PC-9 (cell line): ENCODE measurements around the gene CNPY3. TPM values are rescaled to one million over a fixed set of nuclear protein-coding genes. Genes with fewer than 3 reads are reported as not detected.
"Not testable (repeated sequence)": the region's sequence is repeated elsewhere in the genome, so short reads cannot be mapped to it uniquely, and the experiment has no call there.

Experiments used
- BruUV-seq: library from RNA; stranded (reverse); fragments of 400-500 nt; replicated peaks from 2 replicates; lab custom pipeline; 2021; lab: Mats Ljungman, UMichigan
- CTCF ChIA-PET: fragments of 300-600 bp; sonication (Branson Sonifier 250); formaldehyde crosslinking; loops from one replicate; lab custom pipeline; 2022; ENCODE audit warnings: antibody characterized with exemption; lab: Charles Lee
- POLR2A ChIA-PET: fragments of 300-600 bp; sonication (Branson Sonifier 250); formaldehyde crosslinking; loops from one replicate; lab custom pipeline; 2022; ENCODE audit warnings: antibody characterized with exemption; ENCODE audit not compliant: unreplicated experiment; lab: Charles Lee
- DNase-seq, 2 experiments: peaks; one replicate each; pipeline versions ENCODE4 v3.0.0 to v3.0.0-alpha.2; 2015 to 2022; ENCODE audit warnings: mixed read lengths in 1 of 2
- H2AFZ ChIP-seq: fragments of 200-600 bp; sonication (generic); 2 replicates; pipeline ENCODE4 v1.8.1; 2017; ENCODE audit warnings: antibody characterized with exemption
- H3F3A ChIP-seq: fragments of 200-600 bp; sonication (generic); 2 replicates; pipeline ENCODE4 v1.8.1; 2017; ENCODE audit warnings: antibody characterized with exemption, mild to moderate bottlenecking, low read depth; ENCODE audit not compliant: insufficient read depth
- H3K27ac ChIP-seq: fragments of 200-600 bp; sonication (generic); 2 replicates; pipeline ENCODE4 v1.6.1; 2016; ENCODE audit warnings: mixed run types
- H3K27me3 ChIP-seq: fragments of 200-600 bp; sonication (generic); 2 replicates; pipeline ENCODE4 v1.6.1; 2016; ENCODE audit warnings: low read depth, mixed run types; ENCODE audit not compliant: insufficient read depth
- H3K36me3 ChIP-seq: fragments of 200-600 bp; sonication (generic); 2 replicates; pipeline ENCODE4 v1.6.1; 2016; ENCODE audit warnings: low read depth, mixed run types
- H3K4me1 ChIP-seq: fragments of 200-600 bp; sonication (generic); replicated peaks from 2 replicates; pipeline ENCODE4 v1.6.1; 2016; ENCODE audit warnings: mixed run types; ENCODE audit not compliant: insufficient read depth
- H3K4me2 ChIP-seq: fragments of 200-600 bp; sonication (generic); 2 replicates; pipeline ENCODE4 v1.6.1; 2017; ENCODE audit warnings: mixed run types
- H3K4me3 ChIP-seq: fragments of 200-600 bp; sonication (generic); 2 replicates; pipeline ENCODE4 v1.6.1; 2016; ENCODE audit warnings: mixed run types
- H3K79me2 ChIP-seq: fragments of 200-600 bp; sonication (generic); 2 replicates; pipeline ENCODE4 v1.6.1; 2017; ENCODE audit warnings: low read depth, mixed run types
- H3K9me2 ChIP-seq: fragments of 200-600 bp; sonication (generic); 2 replicates; pipeline ENCODE4 v1.8.1; 2017; ENCODE audit warnings: mild to moderate bottlenecking; ENCODE audit not compliant: insufficient read depth
- H3K9me3 ChIP-seq: fragments of 200-600 bp; sonication (generic); 2 replicates; pipeline ENCODE4 v1.8.1; 2016; ENCODE audit warnings: low read depth; ENCODE audit not compliant: insufficient read depth
- H4K20me1 ChIP-seq: fragments of 200-600 bp; sonication (generic); 2 replicates; pipeline ENCODE4 v1.8.1; 2017; ENCODE audit not compliant: insufficient read depth
- CTCF ChIP-seq: fragments of 200-600 bp; sonication (generic); conservative IDR thresholded peaks from 2 replicates; pipeline ENCODE4 v1.6.1; 2017; ENCODE audit warnings: mixed run types, antibody characterized with exemption, mild to moderate bottlenecking, moderate library complexity
- EZH2 ChIP-seq: fragments of 200-600 bp; sonication (generic); IDR thresholded peaks from 2 replicates; pipeline ENCODE4 v1.8.0; 2017; ENCODE audit warnings: antibody characterized with exemption, low read depth
- intact Hi-C: fragments of 100-400 bp; cut with micrococcal nuclease; formaldehyde crosslinking; loops from one replicate; pipeline ENCODE4 v1.10.0; 2022; ENCODE audit not compliant: unreplicated experiment
- total RNA-seq: library from RNA; stranded (reverse); gene quantifications from 2 replicates; pipeline ENCODE4 v1.2.3, GENCODE V29; 2021

Gene CNPY3
- total RNA-seq, 1 experiment from 2014 or later: 47.7 TPM

GRCh38 chr6:42947950-42948349 lies 18.7 kb downstream of the CNPY3 start:
- BruUV-seq: no TSS peak
- Histone ChIP-seq H3K36me3 (no peaks in the 10 kb centered on the region), H3F3A (peaks cover 3% of the 10 kb centered on the region; the same call in 1 of the 2 replicates), H3K27me3 (no peaks in the 10 kb centered on the region), H3K4me3 (no peak overlapping the region), H3K9me3 (no peaks in the 10 kb centered on the region), H3K27ac (no peak overlapping the region), H3K79me2 (no peaks in the 10 kb centered on the region), H2AFZ (no peak overlapping the region), H3K4me1 (no peaks in the 10 kb centered on the region), H4K20me1 (no peaks in the 10 kb centered on the region), H3K9me2 (no peaks in the 10 kb centered on the region), H3K4me2 (no peak overlapping the region)
- CTCF ChIA-PET: no interaction called here
- POLR2A ChIA-PET: interaction anchor here (0.7 kb wide), 1 partner anchor 9 kb away, joined by 4 read pairs; no protein-coding TSS in a partner anchor
- DNase-seq: no peak
- TF ChIP-seq CTCF (no peak), EZH2 (no peak)
- intact Hi-C loops: no loop called here

GRCh38 chr6:42952389-42952788 lies 23.1 kb downstream of the CNPY3 start:
- Histone ChIP-seq H3K9me3 (no peaks in the 10 kb centered on the region), H3K27ac (no peak overlapping the region), H4K20me1 (no peaks in the 10 kb centered on the region), H3F3A (no peaks in the 10 kb centered on the region; the same call in 1 of the 2 replicates), H2AFZ (no peak overlapping the region), H3K4me2 (no peak overlapping the region), H3K27me3 (no peaks in the 10 kb centered on the region), H3K4me3 (no peak overlapping the region), H3K9me2 (no peaks in the 10 kb centered on the region), H3K4me1 (no peaks in the 10 kb centered on the region), H3K79me2 (no peaks in the 10 kb centered on the region), H3K36me3 (no peaks in the 10 kb centered on the region)
- DNase-seq: no peak
- POLR2A ChIA-PET: no interaction called here
- TF ChIP-seq EZH2: no peak
- TF ChIP-seq CTCF: no peak
- CTCF ChIA-PET: no interaction called here
- intact Hi-C loops: no loop called here
- BruUV-seq: no TSS peak

GRCh38 chr6:42954405-42954804 lies 25.1 kb downstream of the CNPY3 start:
- BruUV-seq, H3K9me2 ChIP-seq, H3K4me3 ChIP-seq, H3K27me3 ChIP-seq, H2AFZ ChIP-seq, intact Hi-C loops, CTCF ChIA-PET, H3K27ac ChIP-seq, H4K20me1 ChIP-seq, H3K9me3 ChIP-seq, H3K4me2 ChIP-seq, H3K36me3 ChIP-seq, H3F3A ChIP-seq, POLR2A ChIA-PET, H3K4me1 ChIP-seq, DNase-seq, H3K79me2 ChIP-seq: not testable (repeated sequence)

- Histone ChIP-seq H3K9me2 (no peaks in the 10 kb centered on the region), H3K9me3 (no peaks in the 10 kb centered on the region), H3K79me2 (no peaks in the 10 kb centered on the region), H3K4me1 (peaks cover 11% of the 10 kb centered on the region), H3K27me3 (no peaks in the 10 kb centered on the region), H3K27ac (no peak overlapping the region), H3K4me2 (no peak overlapping the region), H3K36me3 (no peaks in the 10 kb centered on the region), H4K20me1 (no peaks in the 10 kb centered on the region), H2AFZ (no peak overlapping the region), H3K4me3 (no peak overlapping the region), H3F3A (peaks cover 9% of the 10 kb centered on the region; the same call in 1 of the 2 replicates)
- CTCF ChIA-PET: interaction anchor here (0.5 kb wide), 1 partner anchor 26 kb away, joined by 5 read pairs; the partner anchor contains the start of gene PPP2R5D
- TF ChIP-seq EZH2 (no peak), CTCF (no peak)
- no peak for DNase-seq
- BruUV-seq: no TSS peak
- intact Hi-C loops: no loop called here
- POLR2A ChIA-PET: no interaction called here
These were observed 28.8 kb downstream of the CNPY3 start for GRCh38 chr6:42958125-42958524.
